ENCODE data around the gene CACNA2D3.

The CACNA2D3 gene

GRCh38 chr3:54877730-54878129 is 755.4 kb downstream of the CACNA2D3 start:
- DNase-seq (ENCODE audit: low read depth in 2 of 2) = no peak

GRCh38 chr3:54878145-54878544 is 755.8 kb downstream of the CACNA2D3 start:
- DNase-seq (ENCODE audit: low read depth in 2 of 2) = no peak

- DNase-seq (ENCODE audit: low read depth in 2 of 2) = no peak
These were observed 759.9 kb downstream of the CACNA2D3 start for GRCh38 chr3:54882129-54882833.

GRCh38 chr3:54888162-54888561 is 765.8 kb downstream of the CACNA2D3 start:
- DNase-seq (ENCODE audit: low read depth in 2 of 2) = no peak

- no peak for DNase-seq (ENCODE audit: low read depth in 2 of 2)
These were observed 766.5 kb downstream of the CACNA2D3 start for GRCh38 chr3:54888873-54889272.

- no peak for DNase-seq (ENCODE audit: low read depth in 2 of 2)
These were observed 767.4 kb downstream of the CACNA2D3 start for GRCh38 chr3:54889731-54890130.

GRCh38 chr3:54891540-54891897 is 769.2 kb downstream of the CACNA2D3 start:
- DNase-seq (ENCODE audit: low read depth in 2 of 2) = no peak

- no peak for DNase-seq (ENCODE audit: low read depth in 2 of 2)
These were observed 769.8 kb downstream of the CACNA2D3 start for GRCh38 chr3:54892168-54892567.

GRCh38 chr3:54895613-54896012 is 773.3 kb downstream of the CACNA2D3 start:
- no peak for DNase-seq (ENCODE audit: low read depth in 2 of 2)

GRCh38 chr3:54897028-54897711 is 774.8 kb downstream of the CACNA2D3 start:
- no peak for DNase-seq (ENCODE audit: low read depth in 2 of 2)

GRCh38 chr3:54899273-54899672 is 776.9 kb downstream of the CACNA2D3 start:
- no peak for DNase-seq (ENCODE audit: low read depth in 2 of 2)

- no peak for DNase-seq (ENCODE audit: low read depth in 2 of 2)
These were observed 778.7 kb downstream of the CACNA2D3 start for GRCh38 chr3:54900838-54901591.

GRCh38 chr3:54901906-54902685 is 779.7 kb downstream of the CACNA2D3 start:
- no peak for DNase-seq (ENCODE audit: low read depth in 2 of 2)

- no peak for DNase-seq (ENCODE audit: low read depth in 2 of 2)
These were observed 783.0 kb downstream of the CACNA2D3 start for GRCh38 chr3:54905261-54905888.

- no peak for DNase-seq (ENCODE audit: low read depth in 2 of 2)
These were observed 783.6 kb downstream of the CACNA2D3 start for GRCh38 chr3:54905920-54906319.

GRCh38 chr3:54906763-54907162 is 784.4 kb downstream of the CACNA2D3 start:
- no peak for DNase-seq (ENCODE audit: low read depth in 2 of 2)

- DNase-seq (ENCODE audit: low read depth in 2 of 2) = no peak
These were observed 786.8 kb downstream of the CACNA2D3 start for GRCh38 chr3:54909191-54909590.

- DNase-seq (ENCODE audit: low read depth in 2 of 2) = no peak
These were observed 791.8 kb downstream of the CACNA2D3 start for GRCh38 chr3:54914180-54914579.

GRCh38 chr3:54915181-54915580 is 792.8 kb downstream of the CACNA2D3 start:
- no peak for DNase-seq (ENCODE audit: low read depth in 2 of 2)

GRCh38 chr3:54915976-54916375 is 793.6 kb downstream of the CACNA2D3 start:
- no peak for DNase-seq (ENCODE audit: low read depth in 2 of 2)

GRCh38 chr3:54916732-54917131 is 794.4 kb downstream of the CACNA2D3 start:
- no peak for DNase-seq (ENCODE audit: low read depth in 2 of 2)

GRCh38 chr3:54917174-54917573 is 794.8 kb downstream of the CACNA2D3 start:
- no peak for DNase-seq (ENCODE audit: low read depth in 2 of 2)

All from stimulated activated CD4-positive, alpha-beta T cell treated with anti-CD3 and anti-CD28 coated beads, Interleukin-1b, Interleukin-23, amount 100 ng/mL, for 4 hours (primary cell).